ENCODE results near the gene SNCAIP. TPM values are rescaled to one million over a fixed set of nuclear protein-coding genes. Genes with fewer than 3 reads are reported as not detected.

SNCAIP gene
- total RNA-seq, 1 donor from 2014 or later, result 11.3 TPM

- Histone ChIP-seq H3K4me1 (no peaks in the 10 kb centered on the region), H3K4me3 (no peak overlapping the region), H3K9me3 (no peaks in the 10 kb centered on the region), H3K27ac (no peak overlapping the region), H3K36me3 (no peaks in the 10 kb centered on the region), H3K27me3 (no peaks in the 10 kb centered on the region)
- intact Hi-C loops (cut with DNase I), result no loop called here
- no peak for DNase-seq (ENCODE audit: extremely low spot score in 2 of 2)
- TF ChIP-seq CTCF (IDR thresholded peaks at IDR 0.05) (no peak), POLR2A (IDR thresholded peaks at IDR 0.05) (no peak), POLR2AphosphoS5 (IDR thresholded peaks at IDR 0.05; ENCODE audit: insufficient read depth in 1 of 2, low read depth in 1 of 2) (no peak)
These were observed 123.2 kb downstream of the SNCAIP start for GRCh38 chr5:122435234-122435633.

- H3K27me3 ChIP-seq, result no peaks in the 10 kb centered on the region
- no peak overlapping the region for H3K27ac ChIP-seq
- H3K36me3 ChIP-seq, result peaks cover 0 to 5% of the 10 kb centered on the region in 2 donors
- no peaks in the 10 kb centered on the region for H3K4me1 ChIP-seq
- TF ChIP-seq CTCF (IDR thresholded peaks at IDR 0.05) (no peak), POLR2AphosphoS5 (IDR thresholded peaks at IDR 0.05; ENCODE audit: insufficient read depth in 1 of 2, low read depth in 1 of 2) (no peak), POLR2A (IDR thresholded peaks at IDR 0.05) (no peak)
- intact Hi-C loops (cut with DNase I), result no loop called here
- H3K9me3 ChIP-seq, result no peaks in the 10 kb centered on the region
- H3K4me3 ChIP-seq, result no peak overlapping the region
- DNase-seq (ENCODE audit: extremely low spot score in 2 of 2), result no peak
These were observed 123.7 kb downstream of the SNCAIP start for GRCh38 chr5:122435761-122436160.

- no peaks in the 10 kb centered on the region for H3K4me1 ChIP-seq
- no peak for DNase-seq (ENCODE audit: extremely low spot score in 2 of 2)
- H3K27me3 ChIP-seq, result no peaks in the 10 kb centered on the region
- TF ChIP-seq POLR2A (IDR thresholded peaks at IDR 0.05) (no peak), CTCF (IDR thresholded peaks at IDR 0.05) (no peak), POLR2AphosphoS5 (IDR thresholded peaks at IDR 0.05; ENCODE audit: insufficient read depth in 1 of 2, low read depth in 1 of 2) (no peak)
- intact Hi-C loops (cut with DNase I), result no loop called here
- H3K9me3 ChIP-seq, result no peaks in the 10 kb centered on the region
- peaks cover 0 to 5% of the 10 kb centered on the region in 2 donors for H3K36me3 ChIP-seq
- H3K4me3 ChIP-seq, result no peak overlapping the region
- no peak overlapping the region for H3K27ac ChIP-seq
These were observed 124.6 kb downstream of the SNCAIP start for GRCh38 chr5:122436615-122437014.

GRCh38 chr5:122439645-122440044 lies 127.6 kb downstream of the SNCAIP start:
- no peaks in the 10 kb centered on the region for H3K4me1 ChIP-seq
- TF ChIP-seq POLR2A (IDR thresholded peaks at IDR 0.05), result no peak
- TF ChIP-seq CTCF (IDR thresholded peaks at IDR 0.05), result no peak
- TF ChIP-seq POLR2AphosphoS5 (IDR thresholded peaks at IDR 0.05; ENCODE audit: insufficient read depth in 1 of 2, low read depth in 1 of 2), result no peak
- no peak overlapping the region for H3K4me3 ChIP-seq
- H3K36me3 ChIP-seq, result peaks cover 0 to 7% of the 10 kb centered on the region in 2 donors
- intact Hi-C loops (cut with DNase I), result no loop called here
- DNase-seq (ENCODE audit: extremely low spot score in 2 of 2), result no peak
- no peaks in the 10 kb centered on the region for H3K9me3 ChIP-seq
- no peak overlapping the region for H3K27ac ChIP-seq
- H3K27me3 ChIP-seq, result no peaks in the 10 kb centered on the region

- no peak for DNase-seq (ENCODE audit: extremely low spot score in 2 of 2)
- Histone ChIP-seq H3K4me3 (no peak overlapping the region), H3K4me1 (no peaks in the 10 kb centered on the region), H3K27me3 (no peaks in the 10 kb centered on the region), H3K27ac (no peak overlapping the region), H3K9me3 (no peaks in the 10 kb centered on the region), H3K36me3 (peaks cover 0 to 13% of the 10 kb centered on the region in 2 donors)
- TF ChIP-seq CTCF (IDR thresholded peaks at IDR 0.05), result no peak
- no peak for TF ChIP-seq POLR2AphosphoS5 (IDR thresholded peaks at IDR 0.05; ENCODE audit: insufficient read depth in 1 of 2, low read depth in 1 of 2)
- intact Hi-C loops (cut with DNase I), result no loop called here
These were observed 130.9 kb downstream of the SNCAIP start for GRCh38 chr5:122442938-122443337.
